Liver (tissue), 9 donors: Measurements from ENCODE around the gene FRMD4A. TPM values are rescaled to one million over a fixed set of nuclear protein-coding genes. Genes with fewer than 3 reads are reported as not detected.

Experiments
- DNase-seq: peaks from one replicate; pipeline ENCODE4 v3.0.0-alpha.2; 2017; ENCODE audit warnings: low spot score
- H3K27ac ChIP-seq, 2 donors: one replicate each; pipeline ENCODE4 v1.7.0; 2013; ENCODE audit warnings: inconsistent platforms in 2 of 2, low read length in 2 of 2, control low read depth in 1 of 2, low read depth in 1 of 2, mild to moderate bottlenecking in 1 of 2
- H3K27me3 ChIP-seq, 4 donors: one replicate each; pipeline versions ENCODE4 v1.6.1 to v1.7.0; 2013; ENCODE audit warnings: low read length in 3 of 4, inconsistent platforms in 1 of 4, mild to moderate bottlenecking in 1 of 4, moderate library complexity in 1 of 4; ENCODE audit not compliant: control insufficient read depth in 4 of 4, insufficient read depth in 4 of 4
- H3K36me3 ChIP-seq, 4 donors: one replicate each; pipeline versions ENCODE4 v1.6.1 to v1.7.0; 2013; ENCODE audit warnings: low read length in 3 of 4, mild to moderate bottlenecking in 3 of 4, low read depth in 1 of 4, moderate library complexity in 1 of 4; ENCODE audit not compliant: control insufficient read depth in 4 of 4, insufficient read depth in 3 of 4
- H3K4me1 ChIP-seq, 4 donors: one replicate each; pipeline versions ENCODE4 v1.6.1 to v1.7.0; 2013; ENCODE audit warnings: low read length in 3 of 4, mild to moderate bottlenecking in 3 of 4, moderate library complexity in 1 of 4; ENCODE audit not compliant: control insufficient read depth in 4 of 4, insufficient read depth in 4 of 4
- H3K4me3 ChIP-seq, 3 donors: one replicate each; pipeline versions ENCODE4 v1.6.1 to v1.7.0; 2013; ENCODE audit warnings: low read length in 3 of 3, control low read depth in 1 of 3, low read depth in 1 of 3, mild to moderate bottlenecking in 1 of 3
- H3K9ac ChIP-seq, 2 donors: one replicate each; pipeline ENCODE4 v1.7.0; 2013; ENCODE audit warnings: low read length in 2 of 2, mild to moderate bottlenecking in 2 of 2, moderate library complexity in 2 of 2, control low read depth in 1 of 2, low read depth in 1 of 2
- H3K9me3 ChIP-seq, 4 donors: one replicate each; pipeline versions ENCODE4 v1.6.1 to v1.7.0; 2013; ENCODE audit warnings: low read length in 3 of 4; ENCODE audit not compliant: control insufficient read depth in 4 of 4
- EGR1 ChIP-seq, 2 donors: IDR thresholded peaks; 2 replicates each; pipeline ENCODE4 v1.6.1; 2016 to 2018; ENCODE audit warnings: antibody characterized with exemption in 2 of 2, low read depth in 2 of 2
- FOXA1 ChIP-seq: IDR thresholded peaks from 2 replicates; pipeline ENCODE4 v1.6.1; 2016; ENCODE audit warnings: antibody characterized with exemption
- FOXA2 ChIP-seq: IDR thresholded peaks from 2 replicates; pipeline ENCODE4 v1.6.1; 2016; ENCODE audit warnings: antibody characterized with exemption
- GABPA ChIP-seq, 2 donors: IDR thresholded peaks in 1 of 2; conservative IDR thresholded peaks in 1 of 2; 2 replicates each; pipeline ENCODE4 v1.6.1; 2016; ENCODE audit warnings: antibody characterized with exemption in 2 of 2, mild to moderate bottlenecking in 1 of 2, moderate library complexity in 1 of 2
- HNF4A ChIP-seq, 2 donors: conservative IDR thresholded peaks; 2 replicates each; pipeline ENCODE4 v1.6.1; 2016; ENCODE audit warnings: antibody characterized with exemption in 2 of 2, mild to moderate bottlenecking in 2 of 2
- HNF4G ChIP-seq: IDR thresholded peaks from 2 replicates; pipeline ENCODE4 v1.6.1; 2016; ENCODE audit warnings: antibody characterized with exemption
- JUND ChIP-seq, 2 donors: IDR thresholded peaks; 2 replicates each; pipeline ENCODE4 v1.6.1; 2016; ENCODE audit warnings: antibody characterized with exemption in 2 of 2
- NR2F2 ChIP-seq: IDR thresholded peaks from 2 replicates; pipeline ENCODE4 v1.6.1; 2016; ENCODE audit warnings: antibody characterized with exemption
- RAD21 ChIP-seq, 2 donors: IDR thresholded peaks; 2 replicates each; pipeline ENCODE4 v1.6.1; 2016; ENCODE audit warnings: antibody characterized with exemption in 2 of 2, mild to moderate bottlenecking in 2 of 2
- RXRA ChIP-seq, 2 donors: IDR thresholded peaks; 2 replicates each; pipeline ENCODE4 v1.6.1; 2017 to 2018; ENCODE audit warnings: antibody characterized with exemption in 2 of 2, mild to moderate bottlenecking in 1 of 2
- SP1 ChIP-seq: IDR thresholded peaks from 2 replicates; pipeline ENCODE4 v1.6.1; 2018; ENCODE audit warnings: antibody characterized with exemption, mild to moderate bottlenecking
- TAF1 ChIP-seq: conservative IDR thresholded peaks from 2 replicates; pipeline ENCODE4 v1.6.1; 2016; ENCODE audit warnings: antibody characterized with exemption, mild to moderate bottlenecking
- YY1 ChIP-seq: IDR thresholded peaks from 2 replicates; pipeline ENCODE4 v1.6.1; 2016; ENCODE audit warnings: antibody characterized with exemption, mild to moderate bottlenecking
- WGBS: extraction: QIAGEN DNeasy Blood & Tissue Kit; methylation state at CpG from one replicate; pipeline ENCODE4 v1.1.7; 2013; 5-methylcytosine and 5-hydroxymethylcytosine counted together
- polyA plus RNA-seq, 2 donors: library from polyadenylated mRNA; stranded (reverse) in 1 of 2; unstranded in 1 of 2; fragments of 200-250 nt in 1 of 2; fragments of >200 nt in 1 of 2; fragmentation: Nextera tagmentation in 1 of 2; extraction: Ambion mirVana in 1 of 2; gene quantifications; one replicate each; pipeline versions ENCODE4 v1.2.1 to v1.2.3, GENCODE V29; 2013 to 2015
- total RNA-seq, 2 donors: library from RNA; depleted of rRNA; stranded (reverse); fragments of >200 nt; gene quantifications; one replicate each; pipeline ENCODE4 v1.2.3, GENCODE V29; 2014
- TF ChIP-seq, protein P1 (sequence below): IDR thresholded peaks from 2 replicates; pipeline ENCODE4 v1.6.1; 2016; ENCODE audit warnings: antibody characterized with exemption
- TF ChIP-seq, protein P2 (sequence below): IDR thresholded peaks from 2 replicates; pipeline ENCODE4 v1.6.1; 2016; ENCODE audit warnings: antibody characterized with exemption
- TF ChIP-seq, protein P3 (sequence below): IDR thresholded peaks from 2 replicates; pipeline ENCODE4 v1.6.1; 2016; ENCODE audit warnings: antibody characterized with exemption, mild to moderate bottlenecking
- TF ChIP-seq, protein P4 (sequence below): IDR thresholded peaks from 2 replicates; pipeline ENCODE4 v1.6.1; 2016; ENCODE audit warnings: antibody characterized with exemption
- TF ChIP-seq, protein P5 (sequence below): fragments of 150-350 bp; IDR thresholded peaks from 2 replicates; pipeline ENCODE4 v1.5.1; 2017; ENCODE audit warnings: improper control_type of control experiment, low read depth, low read length; ENCODE audit not compliant: missing input control
- donor health status: healthy.
- donor health status: healthy.
- donor health status: healthy.
- donor health status: healthy.
- donor health status: healthy.

Gene FRMD4A
- total and polyA plus RNA-seq, 4 donors: 8.2 to 34.3 (median 13.1) TPM

DNA sequence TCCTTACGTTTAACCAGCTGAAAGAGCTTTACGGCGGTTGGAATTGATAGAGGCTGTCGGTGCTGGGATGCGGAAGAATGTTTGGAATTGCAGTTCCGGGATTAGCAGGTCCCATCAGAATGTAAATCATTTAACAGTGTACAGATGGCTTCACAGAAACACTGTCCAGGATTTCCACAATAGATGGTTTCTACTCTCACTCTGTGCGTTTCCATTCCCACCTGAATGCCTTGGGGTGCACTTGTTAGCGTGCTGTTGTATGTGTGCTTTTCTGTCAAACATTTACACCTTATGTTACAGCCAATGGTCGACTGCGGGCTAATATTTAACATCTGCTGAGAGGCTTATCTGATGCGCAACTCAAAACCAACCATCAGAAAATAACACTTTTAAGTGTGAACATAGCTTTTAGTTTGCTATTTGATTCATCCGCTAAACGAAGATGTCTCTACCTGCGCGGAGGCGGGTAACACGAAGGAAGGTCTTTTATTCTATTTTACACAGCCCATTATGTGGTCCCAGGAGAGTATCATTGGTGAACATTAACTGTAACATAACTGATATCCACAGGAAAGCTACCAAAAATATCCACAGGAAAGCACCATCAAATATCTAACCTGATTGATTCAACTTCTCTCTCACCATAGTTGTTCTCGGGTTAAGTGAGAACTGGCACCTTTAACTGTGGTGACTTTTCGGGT, 564.9 kb downstream of the FRMD4A start:
- H3K36me3 ChIP-seq: no peaks in the 10 kb centered on the region
- H3K4me1 ChIP-seq: peaks cover 3 to 16% (median 13%) of the 10 kb centered on the region in 4 donors
- no peaks in the 10 kb centered on the region for H3K9me3 ChIP-seq
- H3K9ac ChIP-seq: no peak overlapping the region
- H3K27ac ChIP-seq: peak overlapping the region; percentile 4 to 44
- no peak for TF ChIP-seq JUND (IDR thresholded peaks at IDR 0.05)
- TF ChIP-seq RXRA (IDR thresholded peaks at IDR 0.05): peak; percentile 42 to 51
- TF ChIP-seq, protein P1, sequence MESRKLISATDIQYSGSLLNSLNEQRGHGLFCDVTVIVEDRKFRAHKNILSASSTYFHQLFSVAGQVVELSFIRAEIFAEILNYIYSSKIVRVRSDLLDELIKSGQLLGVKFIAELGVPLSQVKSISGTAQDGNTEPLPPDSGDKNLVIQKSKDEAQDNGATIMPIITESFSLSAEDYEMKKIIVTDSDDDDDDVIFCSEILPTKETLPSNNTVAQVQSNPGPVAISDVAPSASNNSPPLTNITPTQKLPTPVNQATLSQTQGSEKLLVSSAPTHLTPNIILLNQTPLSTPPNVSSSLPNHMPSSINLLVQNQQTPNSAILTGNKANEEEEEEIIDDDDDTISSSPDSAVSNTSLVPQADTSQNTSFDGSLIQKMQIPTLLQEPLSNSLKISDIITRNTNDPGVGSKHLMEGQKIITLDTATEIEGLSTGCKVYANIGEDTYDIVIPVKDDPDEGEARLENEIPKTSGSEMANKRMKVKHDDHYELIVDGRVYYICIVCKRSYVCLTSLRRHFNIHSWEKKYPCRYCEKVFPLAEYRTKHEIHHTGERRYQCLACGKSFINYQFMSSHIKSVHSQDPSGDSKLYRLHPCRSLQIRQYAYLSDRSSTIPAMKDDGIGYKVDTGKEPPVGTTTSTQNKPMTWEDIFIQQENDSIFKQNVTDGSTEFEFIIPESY: peak; percentile 50
- TF ChIP-seq, protein P2, sequence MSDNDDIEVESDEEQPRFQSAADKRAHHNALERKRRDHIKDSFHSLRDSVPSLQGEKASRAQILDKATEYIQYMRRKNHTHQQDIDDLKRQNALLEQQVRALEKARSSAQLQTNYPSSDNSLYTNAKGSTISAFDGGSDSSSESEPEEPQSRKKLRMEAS: peak; percentile 34
- no peak for TF ChIP-seq HNF4G
- peak; percentile 25 for TF ChIP-seq NR2F2
- TF ChIP-seq, protein P3, sequence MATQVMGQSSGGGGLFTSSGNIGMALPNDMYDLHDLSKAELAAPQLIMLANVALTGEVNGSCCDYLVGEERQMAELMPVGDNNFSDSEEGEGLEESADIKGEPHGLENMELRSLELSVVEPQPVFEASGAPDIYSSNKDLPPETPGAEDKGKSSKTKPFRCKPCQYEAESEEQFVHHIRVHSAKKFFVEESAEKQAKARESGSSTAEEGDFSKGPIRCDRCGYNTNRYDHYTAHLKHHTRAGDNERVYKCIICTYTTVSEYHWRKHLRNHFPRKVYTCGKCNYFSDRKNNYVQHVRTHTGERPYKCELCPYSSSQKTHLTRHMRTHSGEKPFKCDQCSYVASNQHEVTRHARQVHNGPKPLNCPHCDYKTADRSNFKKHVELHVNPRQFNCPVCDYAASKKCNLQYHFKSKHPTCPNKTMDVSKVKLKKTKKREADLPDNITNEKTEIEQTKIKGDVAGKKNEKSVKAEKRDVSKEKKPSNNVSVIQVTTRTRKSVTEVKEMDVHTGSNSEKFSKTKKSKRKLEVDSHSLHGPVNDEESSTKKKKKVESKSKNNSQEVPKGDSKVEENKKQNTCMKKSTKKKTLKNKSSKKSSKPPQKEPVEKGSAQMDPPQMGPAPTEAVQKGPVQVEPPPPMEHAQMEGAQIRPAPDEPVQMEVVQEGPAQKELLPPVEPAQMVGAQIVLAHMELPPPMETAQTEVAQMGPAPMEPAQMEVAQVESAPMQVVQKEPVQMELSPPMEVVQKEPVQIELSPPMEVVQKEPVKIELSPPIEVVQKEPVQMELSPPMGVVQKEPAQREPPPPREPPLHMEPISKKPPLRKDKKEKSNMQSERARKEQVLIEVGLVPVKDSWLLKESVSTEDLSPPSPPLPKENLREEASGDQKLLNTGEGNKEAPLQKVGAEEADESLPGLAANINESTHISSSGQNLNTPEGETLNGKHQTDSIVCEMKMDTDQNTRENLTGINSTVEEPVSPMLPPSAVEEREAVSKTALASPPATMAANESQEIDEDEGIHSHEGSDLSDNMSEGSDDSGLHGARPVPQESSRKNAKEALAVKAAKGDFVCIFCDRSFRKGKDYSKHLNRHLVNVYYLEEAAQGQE: peak; percentile 56
- peak; percentile 17 to 40 for TF ChIP-seq HNF4A (conservative IDR thresholded peaks at IDR 0.05)
- peak; percentile 56 for TF ChIP-seq TAF1
- peak; percentile 17 for TF ChIP-seq FOXA2
- TF ChIP-seq GABPA (IDR thresholded peaks at IDR 0.05 in 1 of 2, conservative IDR thresholded peaks at IDR 0.05 in 1 of 2): peak in 1 of 2 donors; percentile 17
- TF ChIP-seq EGR1 (IDR thresholded peaks at IDR 0.05; ENCODE audit: low read depth in 2 of 2): peak in 1 of 2 donors; percentile 24
- TF ChIP-seq, protein P4, sequence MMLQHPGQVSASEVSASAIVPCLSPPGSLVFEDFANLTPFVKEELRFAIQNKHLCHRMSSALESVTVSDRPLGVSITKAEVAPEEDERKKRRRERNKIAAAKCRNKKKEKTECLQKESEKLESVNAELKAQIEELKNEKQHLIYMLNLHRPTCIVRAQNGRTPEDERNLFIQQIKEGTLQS: no peak
- TF ChIP-seq, protein P5, sequence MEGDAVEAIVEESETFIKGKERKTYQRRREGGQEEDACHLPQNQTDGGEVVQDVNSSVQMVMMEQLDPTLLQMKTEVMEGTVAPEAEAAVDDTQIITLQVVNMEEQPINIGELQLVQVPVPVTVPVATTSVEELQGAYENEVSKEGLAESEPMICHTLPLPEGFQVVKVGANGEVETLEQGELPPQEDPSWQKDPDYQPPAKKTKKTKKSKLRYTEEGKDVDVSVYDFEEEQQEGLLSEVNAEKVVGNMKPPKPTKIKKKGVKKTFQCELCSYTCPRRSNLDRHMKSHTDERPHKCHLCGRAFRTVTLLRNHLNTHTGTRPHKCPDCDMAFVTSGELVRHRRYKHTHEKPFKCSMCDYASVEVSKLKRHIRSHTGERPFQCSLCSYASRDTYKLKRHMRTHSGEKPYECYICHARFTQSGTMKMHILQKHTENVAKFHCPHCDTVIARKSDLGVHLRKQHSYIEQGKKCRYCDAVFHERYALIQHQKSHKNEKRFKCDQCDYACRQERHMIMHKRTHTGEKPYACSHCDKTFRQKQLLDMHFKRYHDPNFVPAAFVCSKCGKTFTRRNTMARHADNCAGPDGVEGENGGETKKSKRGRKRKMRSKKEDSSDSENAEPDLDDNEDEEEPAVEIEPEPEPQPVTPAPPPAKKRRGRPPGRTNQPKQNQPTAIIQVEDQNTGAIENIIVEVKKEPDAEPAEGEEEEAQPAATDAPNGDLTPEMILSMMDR: no peak
- TF ChIP-seq RAD21 (IDR thresholded peaks at IDR 0.05): peak in 1 of 2 donors; percentile 41
- peak; percentile 85 for TF ChIP-seq YY1
- no peak for TF ChIP-seq FOXA1
- peak; percentile 82 for TF ChIP-seq SP1
- H3K4me3 ChIP-seq: peak overlapping the region; percentile 37 to 66 (median 46)
- WGBS: 26% methylated on average over 19 of the region's 19 CpGs
- no peak for DNase-seq
- H3K27me3 ChIP-seq: no peaks in the 10 kb centered on the region
